Vagina (tissue), 2 donors: ENCODE measurements around the gene WNT6. TPM values are rescaled to one million over a fixed set of nuclear protein-coding genes. Genes with fewer than 3 reads are reported as not detected.
A peak's percentile ranks its signal among the peaks of the same experiment; 100 is the strongest.

Source experiments
- DNase-seq, 2 donors: peaks; one replicate each; pipeline ENCODE4 v3.0.0-alpha.2; 2017; ENCODE audit errors: extremely low spot score in 2 of 2
- H3K27ac ChIP-seq: fragments of 200-600 bp; sonication (generic); one replicate; pipeline ENCODE4 v1.5.1; 2019
- H3K27me3 ChIP-seq: fragments of 200-600 bp; sonication (generic); one replicate; pipeline ENCODE4 v1.5.1; 2019
- H3K36me3 ChIP-seq, 2 donors: fragments of 200-600 bp; sonication (generic); one replicate each; pipeline ENCODE4 v1.5.1; 2017 to 2019
- H3K4me1 ChIP-seq: fragments of 200-600 bp; sonication (generic); one replicate; pipeline ENCODE4 v1.5.1; 2019
- H3K4me3 ChIP-seq, 2 donors: fragments of 200-600 bp; sonication (generic); 1 replicate in 1 of 2; 2 replicates in 1 of 2; pipeline ENCODE4 v1.5.1; 2016 to 2019
- H3K9me3 ChIP-seq: fragments of 200-600 bp; sonication (generic); one replicate; pipeline ENCODE4 v1.5.1; 2019
- CTCF ChIP-seq, 3 experiments: fragments of 450-650 bp in 2 of 3; fragments of 200-600 bp in 1 of 3; sonication (generic) in 1 of 3; IDR thresholded peaks; one replicate each; pipeline ENCODE4 v1.5.1; 2017 to 2019; ENCODE audit warnings: antibody characterized with exemption in 3 of 3, mild to moderate bottlenecking in 2 of 3, moderate library complexity in 2 of 3
- POLR2A ChIP-seq, 2 donors: fragments of 450-650 bp; IDR thresholded peaks; one replicate each; pipeline ENCODE4 v1.6.1; 2017; ENCODE audit warnings: antibody characterized with exemption in 2 of 2, mild to moderate bottlenecking in 2 of 2, moderate library complexity in 2 of 2
- POLR2AphosphoS5 ChIP-seq, 2 donors: sonication (generic); formaldehyde crosslinking; IDR thresholded peaks; one replicate each; pipeline ENCODE4 v1.9.0; 2017; ENCODE audit warnings: antibody characterized with exemption in 2 of 2, mild to moderate bottlenecking in 2 of 2, low read depth in 1 of 2; ENCODE audit not compliant: insufficient read depth in 1 of 2
- intact Hi-C: fragments of 100-400 bp; cut with DNase I; formaldehyde crosslinking; loops from one replicate; pipeline ENCODE4 v1.15.1; 2023
- total RNA-seq: library from RNA; depleted of rRNA; stranded (reverse); fragments of >200 nt; gene quantifications from one replicate; pipeline ENCODE4 v1.2.3, GENCODE V29; 2016

Gene WNT6
- total RNA-seq, 1 donor from 2014 or later: 2.0 TPM

- no peaks in the 10 kb centered on the region for H3K9me3 ChIP-seq
- intact Hi-C loops: no loop called here
- peaks cover 5% of the 10 kb centered on the region for H3K27me3 ChIP-seq
- peak overlapping the region; percentile 39 to 57 for H3K4me3 ChIP-seq
- TF ChIP-seq POLR2A (IDR thresholded peaks at IDR 0.05) (no peak), CTCF (IDR thresholded peaks at IDR 0.05) (no peak), POLR2AphosphoS5 (IDR thresholded peaks at IDR 0.05; ENCODE audit: insufficient read depth in 1 of 2, low read depth in 1 of 2) (no peak)
- DNase-seq: no peak
- peaks cover 30% of the 10 kb centered on the region for H3K4me1 ChIP-seq
- H3K27ac ChIP-seq: peak overlapping the region; percentile 40
- H3K36me3 ChIP-seq: no peaks in the 10 kb centered on the region
Measured at GRCh38 chr2:218859988-218860831, 605 bp downstream of the WNT6 start.

GRCh38 chr2:218860950-218861381, 1.4 kb downstream of the WNT6 start:
- no peak for DNase-seq
- H3K36me3 ChIP-seq: no peaks in the 10 kb centered on the region
- peaks cover 30% of the 10 kb centered on the region for H3K4me1 ChIP-seq
- peaks cover 5% of the 10 kb centered on the region for H3K27me3 ChIP-seq
- no peaks in the 10 kb centered on the region for H3K9me3 ChIP-seq
- intact Hi-C loops: no loop called here
- TF ChIP-seq CTCF (IDR thresholded peaks at IDR 0.05) (no peak), POLR2AphosphoS5 (IDR thresholded peaks at IDR 0.05; ENCODE audit: insufficient read depth in 1 of 2, low read depth in 1 of 2) (peak in 1 of 2 donors; percentile 43)
- H3K27ac ChIP-seq: peak overlapping the region; percentile 40
- peak overlapping the region; percentile 39 to 57 for H3K4me3 ChIP-seq

GRCh38 chr2:218861645-218862318, 2.2 kb downstream of the WNT6 start:
- DNase-seq: no peak
- Histone ChIP-seq H3K27ac (no peak overlapping the region), H3K36me3 (no peaks in the 10 kb centered on the region), H3K9me3 (no peaks in the 10 kb centered on the region), H3K27me3 (peaks cover 5% of the 10 kb centered on the region), H3K4me1 (peaks cover 30% of the 10 kb centered on the region), H3K4me3 (no peak overlapping the region)
- intact Hi-C loops: no loop called here
- no peak for TF ChIP-seq POLR2AphosphoS5 (IDR thresholded peaks at IDR 0.05; ENCODE audit: insufficient read depth in 1 of 2, low read depth in 1 of 2)
- TF ChIP-seq POLR2A (IDR thresholded peaks at IDR 0.05): no peak
- no peak for TF ChIP-seq CTCF (IDR thresholded peaks at IDR 0.05)

- TF ChIP-seq POLR2A (IDR thresholded peaks at IDR 0.05) (no peak), CTCF (IDR thresholded peaks at IDR 0.05) (no peak), POLR2AphosphoS5 (IDR thresholded peaks at IDR 0.05; ENCODE audit: insufficient read depth in 1 of 2, low read depth in 1 of 2) (no peak)
- intact Hi-C loops: no loop called here
- peaks cover 36% of the 10 kb centered on the region for H3K4me1 ChIP-seq
- H3K36me3 ChIP-seq: no peaks in the 10 kb centered on the region
- no peaks in the 10 kb centered on the region for H3K9me3 ChIP-seq
- no peak overlapping the region for H3K27ac ChIP-seq
- DNase-seq: no peak
- H3K27me3 ChIP-seq: peaks cover 5% of the 10 kb centered on the region
- H3K4me3 ChIP-seq: no peak overlapping the region
Measured at GRCh38 chr2:218863021-218863520, 3.5 kb downstream of the WNT6 start.
